NCI-H460 (cell line): Measurements from ENCODE around the gene SEC22B. TPM values are rescaled to one million over a fixed set of nuclear protein-coding genes. Genes with fewer than 3 reads are reported as not detected.
"Not testable (repeated sequence)": the region's sequence is repeated elsewhere in the genome, so short reads cannot be mapped to it uniquely, and the experiment has no call there.

Experiments
- DNase-seq: peaks from one replicate; pipeline ENCODE4 v3.0.0-alpha.2; 2016; ENCODE audit warnings: low read depth; ENCODE audit errors: extremely low read depth
- total RNA-seq: library from RNA; depleted of rRNA; stranded (reverse); fragments of >200 nt; shearing (Covaris generic); gene quantifications from 2 replicates; pipeline ENCODE4 v1.2.3, GENCODE V29; 2014

Gene SEC22B
- total RNA-seq, 1 experiment from 2014 or later, result 27.1 TPM

- not testable (repeated sequence) for DNase-seq
Observed at GRCh38 chr1:120149420-120150059, 26.8 kb downstream of the SEC22B start.

DNA sequence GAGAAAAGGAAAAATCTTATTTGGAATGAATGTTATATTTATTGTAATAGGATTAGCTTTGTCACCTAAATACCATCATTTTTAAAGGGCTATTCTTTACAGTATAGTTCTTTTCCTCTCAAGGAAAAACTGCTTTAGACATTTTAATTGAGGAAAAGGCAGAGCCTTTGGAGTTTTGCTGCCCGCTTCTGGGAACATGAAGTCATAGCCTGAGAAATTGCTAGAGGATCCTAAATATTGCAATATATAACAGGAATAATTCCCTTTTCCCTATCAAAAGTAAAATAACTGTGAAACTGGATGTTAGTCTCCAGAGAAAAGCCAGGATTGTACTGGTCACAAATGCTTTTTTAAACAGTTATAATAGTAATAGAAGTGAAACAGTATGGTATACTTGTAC is 30.5 kb downstream of the SEC22B start:
- not testable (repeated sequence) for DNase-seq

DNA sequence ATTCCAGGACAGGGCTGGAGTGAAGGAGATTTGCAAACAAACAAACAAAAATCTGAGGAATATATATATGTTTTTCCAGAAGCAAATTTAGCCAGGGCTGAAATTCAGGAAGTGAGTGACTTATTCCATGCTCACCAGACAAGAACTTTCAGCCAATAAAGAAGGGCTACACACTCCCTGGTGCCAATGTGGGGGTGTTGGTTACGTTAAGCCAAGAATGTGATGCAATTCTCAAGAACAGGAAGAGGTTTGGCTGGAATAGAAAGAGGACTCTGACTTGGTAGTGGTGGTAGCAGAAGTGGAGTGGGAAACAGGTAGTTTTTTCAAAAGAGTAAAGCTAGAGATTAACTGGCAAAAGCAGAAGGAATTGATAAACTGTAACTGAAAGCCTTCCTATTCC is 31.7 kb downstream of the SEC22B start:
- DNase-seq, result not testable (repeated sequence)

DNA sequence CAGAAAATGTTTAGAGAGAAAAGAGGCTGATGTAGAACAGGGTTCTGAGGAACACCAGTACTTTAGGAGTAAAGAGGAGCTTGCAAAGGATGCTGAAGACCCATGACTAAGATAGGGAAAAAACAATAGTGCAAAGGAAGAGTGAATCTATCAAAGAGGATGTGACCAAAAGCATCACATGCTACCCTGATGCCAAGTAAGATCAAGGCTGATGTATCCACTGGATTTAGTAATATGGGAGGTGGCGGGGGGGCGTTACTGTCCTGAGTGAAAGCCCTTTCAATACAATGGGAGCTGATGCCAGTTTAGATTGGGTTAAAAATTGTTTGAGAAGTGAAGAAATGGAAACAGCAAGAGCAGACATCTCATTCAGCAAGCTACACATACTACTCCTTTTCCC is 32.2 kb downstream of the SEC22B start:
- DNase-seq, result not testable (repeated sequence)

DNA sequence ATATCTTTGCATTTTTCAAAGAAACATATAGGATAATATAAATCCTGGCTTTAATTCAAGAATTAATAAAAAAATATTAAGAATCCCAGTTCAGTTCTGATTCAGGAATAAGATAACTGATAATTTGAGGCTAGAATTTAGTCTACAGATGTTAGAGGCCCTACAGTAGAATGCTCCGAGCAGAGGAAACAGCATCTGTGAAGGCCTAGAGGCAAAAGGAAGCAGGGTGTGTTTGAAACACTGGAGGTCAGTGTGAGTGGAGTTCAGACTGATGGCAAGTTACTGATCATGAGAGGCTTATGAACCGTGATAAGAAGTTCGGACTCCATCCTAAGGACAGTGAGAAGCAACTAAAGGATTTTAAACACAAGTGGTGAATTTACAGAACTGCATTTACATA is 33.0 kb downstream of the SEC22B start:
- not testable (repeated sequence) for DNase-seq

- DNase-seq, result not testable (repeated sequence)
Observed at GRCh38 chr1:120142512-120143263, 33.6 kb downstream of the SEC22B start.

- DNase-seq, result not testable (repeated sequence)
Observed at GRCh38 chr1:120141865-120142264, 34.5 kb downstream of the SEC22B start.

DNA sequence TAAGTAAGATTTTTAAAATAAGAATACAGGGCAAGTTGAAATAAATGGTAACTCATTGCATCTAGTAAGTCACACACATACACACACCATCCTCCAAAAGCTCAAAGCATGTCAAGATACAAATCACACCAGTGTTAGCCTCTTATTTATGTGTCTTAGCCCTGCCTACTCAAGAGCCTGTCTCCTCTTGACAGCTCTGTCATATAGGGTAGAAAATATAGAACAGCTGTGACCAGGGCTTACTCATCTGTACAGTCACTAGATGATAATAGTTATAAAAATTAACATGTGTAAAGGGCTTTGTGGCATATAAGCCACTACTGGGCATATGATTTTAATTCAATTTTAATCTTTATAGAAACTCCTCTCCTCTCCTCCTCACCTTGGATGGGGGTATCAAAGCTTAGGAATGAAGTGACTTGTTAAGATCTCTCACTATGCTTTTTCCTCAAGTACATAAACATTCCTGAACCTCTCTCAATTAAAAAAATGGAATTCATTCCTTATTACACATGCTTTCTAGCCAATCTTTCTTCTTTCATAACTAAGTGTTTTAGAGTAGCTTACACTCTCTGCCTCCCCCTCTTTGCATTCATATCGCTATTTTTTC is 35.6 kb downstream of the SEC22B start:
- DNase-seq, result not testable (repeated sequence)

DNA sequence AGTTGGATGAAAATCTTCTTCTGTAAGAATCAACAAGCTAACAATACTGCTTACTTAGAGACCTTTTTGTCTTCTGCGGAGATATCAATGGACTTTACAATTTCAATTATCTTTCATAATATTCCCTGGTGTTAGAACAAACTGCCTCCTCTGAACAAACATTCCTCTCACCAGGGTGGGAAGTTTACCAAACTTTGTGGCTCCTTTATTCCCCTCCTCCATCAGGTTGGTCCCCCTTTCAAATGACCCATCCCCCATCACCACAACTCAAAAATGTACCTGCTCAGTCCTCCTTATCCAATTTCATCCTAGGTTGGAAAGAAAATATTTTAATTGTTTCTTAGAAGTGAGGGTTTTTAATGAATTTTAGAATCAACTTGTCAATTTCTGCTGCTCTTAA is 40.2 kb downstream of the SEC22B start:
- not testable (repeated sequence) for DNase-seq

DNA sequence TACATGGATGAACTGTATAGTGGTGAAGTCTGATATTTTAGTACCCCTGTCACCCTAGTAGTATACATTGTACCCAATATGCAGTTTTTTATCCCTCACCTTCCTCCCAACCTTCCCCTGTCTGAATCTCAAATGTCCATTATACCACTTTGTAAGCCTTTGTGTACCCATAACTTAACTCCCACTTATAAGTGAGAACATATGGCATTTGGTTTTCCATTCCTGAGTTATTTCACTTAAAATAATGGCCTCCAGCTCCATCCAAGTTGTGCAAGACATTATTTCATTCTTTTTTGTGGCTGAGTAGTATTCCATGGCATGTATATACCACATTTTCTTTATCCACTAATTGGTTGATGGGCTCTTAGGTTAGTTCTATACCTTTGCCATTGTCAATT is 42.4 kb downstream of the SEC22B start:
- not testable (repeated sequence) for DNase-seq

DNA sequence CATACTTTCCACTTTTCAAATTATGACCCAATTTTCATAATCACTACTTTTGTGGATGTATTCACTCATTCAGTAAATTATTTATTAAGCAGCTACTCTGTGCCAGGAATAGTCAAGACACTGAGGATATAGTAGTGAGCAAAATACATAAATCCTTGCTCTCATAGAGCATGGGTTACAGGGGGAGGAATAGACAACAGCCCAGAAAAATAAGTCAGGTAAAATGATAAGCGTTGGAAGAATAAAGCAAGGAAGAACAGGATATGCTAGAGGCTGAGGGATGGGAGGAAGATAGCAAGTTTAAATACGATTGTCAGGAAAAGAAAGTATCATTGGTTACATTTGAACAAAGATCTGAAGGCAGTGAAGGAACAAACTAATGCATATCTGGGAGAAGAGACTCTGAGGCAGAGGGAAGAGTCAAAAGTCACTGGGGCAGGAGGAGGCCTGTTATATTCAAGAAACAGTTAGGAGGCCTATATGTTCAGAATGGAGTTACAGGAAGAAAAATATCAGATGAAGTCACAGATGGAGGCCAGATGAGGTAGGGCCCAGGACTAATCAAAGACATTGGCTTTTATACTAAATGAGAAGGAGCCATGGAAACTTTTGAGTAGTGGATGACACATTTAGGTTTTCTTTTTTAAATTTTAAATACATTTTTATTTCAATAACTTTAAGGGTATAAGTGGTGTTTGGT is 42.9 kb downstream of the SEC22B start:
- no peak for DNase-seq

GRCh38 chr1:120132406-120132763 is 43.9 kb downstream of the SEC22B start:
- not testable (repeated sequence) for DNase-seq

- not testable (repeated sequence) for DNase-seq
Observed at GRCh38 chr1:120131611-120132405, 44.5 kb downstream of the SEC22B start.

- not testable (repeated sequence) for DNase-seq
Observed at GRCh38 chr1:120127921-120128320, 48.4 kb downstream of the SEC22B start.

DNA sequence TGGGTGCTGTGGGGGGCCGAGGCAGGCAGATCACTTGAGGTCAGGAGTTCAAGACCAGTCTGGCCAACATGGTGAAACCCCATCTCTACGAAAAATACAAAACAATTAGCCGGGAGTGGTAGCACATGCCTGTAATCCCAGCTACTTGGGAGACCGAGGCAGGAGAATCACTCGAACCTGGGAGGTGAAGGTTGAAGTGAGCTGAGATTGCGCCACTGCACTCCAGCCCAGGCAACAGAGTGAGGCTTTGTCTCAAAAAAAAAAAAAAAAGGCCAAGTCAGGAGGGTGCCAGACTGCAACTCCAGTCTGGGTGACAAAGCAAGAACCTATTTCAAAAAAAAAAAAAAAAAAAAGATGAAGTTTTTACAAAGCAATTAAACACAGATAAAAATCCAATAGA is 50.1 kb downstream of the SEC22B start:
- not testable (repeated sequence) for DNase-seq

DNA sequence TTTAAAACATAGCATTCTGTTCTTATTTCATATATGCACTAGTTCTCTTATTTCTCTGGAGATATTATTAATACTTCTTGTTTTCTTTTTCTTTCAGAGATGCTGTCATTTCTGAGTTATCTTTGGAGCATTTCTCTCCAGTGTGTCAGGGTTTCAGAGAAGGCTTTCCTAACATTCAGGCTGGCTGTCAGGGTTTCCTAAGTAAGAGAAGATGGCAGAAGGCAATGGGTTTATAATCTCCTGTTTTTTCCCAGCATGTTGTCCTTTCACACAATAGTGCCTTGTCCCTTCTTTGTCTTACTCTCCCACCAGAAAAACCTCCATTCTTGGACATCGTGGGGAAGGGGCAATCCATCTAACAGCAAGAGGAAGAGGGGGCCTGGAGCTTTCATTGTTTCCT is 51.7 kb downstream of the SEC22B start:
- DNase-seq, result not testable (repeated sequence)

DNA sequence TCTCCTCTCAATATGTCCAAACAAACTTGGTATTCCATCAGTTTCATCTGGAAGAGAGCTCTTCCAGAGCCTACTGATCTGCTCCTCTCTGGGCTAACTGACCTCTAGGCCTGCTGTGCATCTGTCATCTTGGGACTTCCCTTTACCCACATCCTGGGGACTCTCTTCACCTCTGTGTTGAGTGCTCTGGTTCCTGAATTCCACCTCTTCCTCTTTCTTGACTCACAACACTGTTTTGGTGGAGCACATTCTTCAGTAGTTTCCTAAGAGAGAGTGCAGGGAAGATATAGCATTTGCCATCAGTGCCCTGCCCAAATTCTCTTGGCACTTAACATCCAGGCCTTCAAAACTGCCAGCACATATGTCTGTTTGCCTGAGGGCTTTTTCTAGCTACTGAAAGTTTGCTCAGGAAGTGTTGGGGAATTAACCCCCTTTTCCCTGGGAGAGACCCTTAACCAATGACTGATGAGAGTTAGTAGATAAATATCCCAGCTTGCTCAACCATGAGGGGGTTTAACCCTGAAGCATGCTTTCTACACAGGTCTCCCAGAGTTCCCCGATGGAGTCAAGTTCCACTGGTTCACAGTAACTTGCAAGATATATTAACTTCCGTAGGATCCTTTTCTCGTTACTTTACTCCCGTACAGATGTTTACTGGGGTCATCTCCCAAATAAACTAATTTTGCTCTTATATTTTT is 52.4 kb downstream of the SEC22B start:
- not testable (repeated sequence) for DNase-seq

- DNase-seq, result not testable (repeated sequence)
Observed at GRCh38 chr1:120122262-120122893, 53.9 kb downstream of the SEC22B start.

DNA sequence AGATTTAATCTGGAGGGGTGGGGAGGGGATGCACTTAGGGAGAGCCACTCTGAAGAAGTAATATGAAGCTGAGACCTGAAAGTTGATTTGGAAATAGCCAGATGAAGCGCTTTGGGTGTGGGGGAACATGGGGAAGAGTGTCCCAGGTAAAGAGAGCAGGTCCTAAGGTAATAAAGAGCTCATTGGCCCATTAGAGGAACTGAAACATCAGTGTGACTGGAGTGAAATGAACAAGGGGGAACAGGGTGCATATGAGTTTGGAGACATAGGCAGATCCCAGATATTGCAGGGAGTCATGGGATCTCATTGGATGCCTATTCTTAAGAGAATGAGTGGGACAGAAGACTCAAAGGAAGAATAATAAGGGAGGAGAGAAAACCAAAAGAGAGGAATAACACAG is 54.5 kb downstream of the SEC22B start:
- DNase-seq, result not testable (repeated sequence)
